Measurements from ENCODE around the gene GNG12. TPM values are rescaled to one million over a fixed set of nuclear protein-coding genes. Genes with fewer than 3 reads are reported as not detected.

The GNG12 gene
- total RNA-seq, 1 experiment from 2014 or later: 14.3 TPM

DNA sequence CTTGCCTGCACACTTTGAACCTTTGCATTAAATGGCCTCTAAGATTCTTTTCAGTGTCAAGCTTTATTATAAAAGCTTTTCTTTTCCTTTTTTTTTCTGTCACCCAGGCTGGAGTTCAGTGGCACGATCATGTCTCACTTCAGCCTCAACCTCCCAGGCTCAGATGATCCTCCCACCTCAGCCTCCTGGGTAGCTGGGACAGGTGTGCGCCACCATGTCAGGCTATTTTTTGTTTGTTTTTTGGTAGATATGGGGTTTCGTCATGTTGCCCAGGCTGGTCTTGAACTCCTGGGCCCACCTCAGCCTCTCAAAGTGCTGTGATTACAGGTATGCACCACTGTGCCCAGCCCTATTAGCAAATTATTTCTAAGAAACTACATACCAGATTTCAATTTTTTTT, 95.4 kb downstream of the GNG12 start:
- Histone ChIP-seq H3K14ac (ENCODE audit: insufficient read depth, low read length) (no peak overlapping the region), H4K91ac (ENCODE audit: insufficient read length, low read depth, low read length) (no peak overlapping the region), H3K27me3 (ENCODE audit: insufficient read depth, low read length) (no peaks in the 10 kb centered on the region), H3K79me2 (ENCODE audit: insufficient read depth, low read length) (no peaks in the 10 kb centered on the region), H2BK12ac (ENCODE audit: insufficient read length, low read depth, low read length) (no peak overlapping the region), H3K9ac (ENCODE audit: extremely low read depth, insufficient read length, low read length) (no peak overlapping the region), H3K56ac (ENCODE audit: insufficient read length, low read depth, low read length) (no peak overlapping the region), H3K27ac (ENCODE audit: insufficient read length, low read depth, low read length) (no peak overlapping the region), H4K8ac (replicated peaks; ENCODE audit: insufficient read length, low read depth, low read length) (no peak overlapping the region), H3T11ph (ENCODE audit: low read length) (no peak overlapping the region), H2BK20ac (ENCODE audit: low read depth, low read length, poor library complexity, severe bottlenecking) (no peak overlapping the region), H2BK5ac (ENCODE audit: insufficient read length, low read length) (no peak overlapping the region), H3K23me2 (ENCODE audit: insufficient read length, low read depth, low read length, poor library complexity, severe bottlenecking) (no peaks in the 10 kb centered on the region), H3K9me3 (ENCODE audit: control insufficient read depth, low read depth, low read length) (no peaks in the 10 kb centered on the region), H3K4me2 (ENCODE audit: insufficient read depth, insufficient read length, low read length) (no peak overlapping the region), H2BK120ac (ENCODE audit: low read depth, low read length, poor library complexity, severe bottlenecking) (no peak overlapping the region), H2AFZ (ENCODE audit: low read length) (no peak overlapping the region), H3K4ac (ENCODE audit: low read depth, low read length) (no peak overlapping the region), H3K23ac (ENCODE audit: insufficient read length, low read depth, low read length) (no peak overlapping the region), H4K20me1 (ENCODE audit: control insufficient read depth, insufficient read depth, insufficient read length) (no peaks in the 10 kb centered on the region), H2BK15ac (ENCODE audit: low read depth, low read length) (no peak overlapping the region), H2AK5ac (ENCODE audit: insufficient read length, low read length) (no peak overlapping the region), H3K4me1 (ENCODE audit: insufficient read depth, low read length) (no peaks in the 10 kb centered on the region; the same call in 1 of the 2 replicates), H4K5ac (ENCODE audit: insufficient read length, low read depth, low read length) (no peak overlapping the region), H3K18ac (ENCODE audit: insufficient read length, low read depth, low read length) (no peak overlapping the region), H3K79me1 (ENCODE audit: insufficient read depth, low read depth, low read length, poor library complexity, severe bottlenecking) (no peaks in the 10 kb centered on the region)
- Mint-ChIP-seq H3K36me3 (ENCODE audit: insufficient read depth in 1 of 3, low read depth in 3 of 3) (no peaks in the 10 kb centered on the region), H3K27me3 (ENCODE audit: low read depth) (no peaks in the 10 kb centered on the region), H3K27ac (no peak overlapping the region), H3K4me3 (no peak overlapping the region), H3K4me1 (peaks cover 16 to 23% of the 10 kb centered on the region in 2 experiments), H3K9me3 (no peaks in the 10 kb centered on the region; a peak in 1 of 5 replicates)
- TF ChIP-seq, protein P1, sequence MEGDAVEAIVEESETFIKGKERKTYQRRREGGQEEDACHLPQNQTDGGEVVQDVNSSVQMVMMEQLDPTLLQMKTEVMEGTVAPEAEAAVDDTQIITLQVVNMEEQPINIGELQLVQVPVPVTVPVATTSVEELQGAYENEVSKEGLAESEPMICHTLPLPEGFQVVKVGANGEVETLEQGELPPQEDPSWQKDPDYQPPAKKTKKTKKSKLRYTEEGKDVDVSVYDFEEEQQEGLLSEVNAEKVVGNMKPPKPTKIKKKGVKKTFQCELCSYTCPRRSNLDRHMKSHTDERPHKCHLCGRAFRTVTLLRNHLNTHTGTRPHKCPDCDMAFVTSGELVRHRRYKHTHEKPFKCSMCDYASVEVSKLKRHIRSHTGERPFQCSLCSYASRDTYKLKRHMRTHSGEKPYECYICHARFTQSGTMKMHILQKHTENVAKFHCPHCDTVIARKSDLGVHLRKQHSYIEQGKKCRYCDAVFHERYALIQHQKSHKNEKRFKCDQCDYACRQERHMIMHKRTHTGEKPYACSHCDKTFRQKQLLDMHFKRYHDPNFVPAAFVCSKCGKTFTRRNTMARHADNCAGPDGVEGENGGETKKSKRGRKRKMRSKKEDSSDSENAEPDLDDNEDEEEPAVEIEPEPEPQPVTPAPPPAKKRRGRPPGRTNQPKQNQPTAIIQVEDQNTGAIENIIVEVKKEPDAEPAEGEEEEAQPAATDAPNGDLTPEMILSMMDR (conservative IDR thresholded peaks at IDR 0.05): no peak
- DNase-seq: no peak
- WGBS (ENCODE audit: extremely low coverage, insufficient read length, low lambda C conversion rate): no CpG with 5 or more reads among the region's 3 CpGs

Measured in H9 (cell line).